IgD-negative memory B cell (primary cell): ENCODE measurements around the gene CRYBB1. TPM values are rescaled to one million over a fixed set of nuclear protein-coding genes. Genes with fewer than 3 reads are reported as not detected.

Source experiments
- H3K27ac Mint-ChIP-seq, 3 donors: one replicate each; pipeline ENCODE4 v1.8.0; 2020 to 2022; ENCODE audit warnings: mild to moderate bottlenecking in 3 of 3, mixed read lengths in 3 of 3, moderate library complexity in 1 of 3
- H3K27me3 Mint-ChIP-seq: one replicate; pipeline ENCODE4 v1.8.0; 2021; ENCODE audit warnings: mixed read lengths
- H3K36me3 Mint-ChIP-seq: one replicate; pipeline ENCODE4 v1.8.0; 2020; ENCODE audit warnings: mild to moderate bottlenecking, mixed read lengths
- H3K4me1 Mint-ChIP-seq, 3 donors: one replicate each; pipeline ENCODE4 v1.8.0; 2020 to 2022; ENCODE audit warnings: mixed read lengths in 3 of 3, mild to moderate bottlenecking in 1 of 3
- H3K4me3 Mint-ChIP-seq, 4 donors: one replicate each; pipeline ENCODE4 v1.8.0; 2020 to 2022; ENCODE audit warnings: mild to moderate bottlenecking in 4 of 4, mixed read lengths in 4 of 4, moderate library complexity in 3 of 4
- H3K9me3 Mint-ChIP-seq, 3 donors: one replicate each; pipeline ENCODE4 v1.8.0; 2020 to 2021; ENCODE audit warnings: mixed read lengths in 3 of 3, mild to moderate bottlenecking in 1 of 3
- polyA plus RNA-seq: library from polyadenylated mRNA; unstranded; fragments of 300-500 nt; fragmentation: Illumina TruSeq; gene quantifications from one replicate; pipeline ENCODE4 v1.2.3, GENCODE V29; 2021

Gene CRYBB1
- polyA plus RNA-seq, 1 donor from 2014 or later: 1.0 TPM

GRCh38 chr22:26585104-26585790 lies 32.6 kb downstream of the CRYBB1 start:
- Mint-ChIP-seq H3K9me3 (peaks cover 0 to 2% (median 0%) of the 10 kb centered on the region in 3 donors), H3K27me3 (no peaks in the 10 kb centered on the region), H3K4me3 (peak overlapping the region in 2 of 4 donors; percentile 22 to 28), H3K4me1 (peaks cover 16 to 24% (median 19%) of the 10 kb centered on the region in 3 donors), H3K36me3 (peaks cover 2% of the 10 kb centered on the region), H3K27ac (peak overlapping the region in 1 of 3 donors; percentile 52)

- H3K4me3 Mint-ChIP-seq: peak overlapping the region in 1 of 4 donors; percentile 13
- H3K27me3 Mint-ChIP-seq: no peaks in the 10 kb centered on the region
- peaks cover 0 to 2% (median 0%) of the 10 kb centered on the region in 3 donors for H3K9me3 Mint-ChIP-seq
- H3K27ac Mint-ChIP-seq: peak overlapping the region in 1 of 3 donors; percentile 67
- peaks cover 2% of the 10 kb centered on the region for H3K36me3 Mint-ChIP-seq
- H3K4me1 Mint-ChIP-seq: peaks cover 15 to 34% (median 21%) of the 10 kb centered on the region in 3 donors
Measured at GRCh38 chr22:26584010-26584409, 33.8 kb downstream of the CRYBB1 start.

- H3K9me3 Mint-ChIP-seq: no peaks in the 10 kb centered on the region
- peak overlapping the region in 1 of 3 donors; percentile 39 for H3K27ac Mint-ChIP-seq
- H3K36me3 Mint-ChIP-seq: peaks cover 2% of the 10 kb centered on the region
- no peaks in the 10 kb centered on the region for H3K27me3 Mint-ChIP-seq
- H3K4me1 Mint-ChIP-seq: peaks cover 17 to 33% (median 17%) of the 10 kb centered on the region in 3 donors
- peak overlapping the region in 1 of 4 donors; percentile 25 for H3K4me3 Mint-ChIP-seq
Measured at GRCh38 chr22:26581633-26582168, 36.1 kb downstream of the CRYBB1 start.

GRCh38 chr22:26581026-26581425 lies 36.8 kb downstream of the CRYBB1 start:
- Mint-ChIP-seq H3K9me3 (no peaks in the 10 kb centered on the region), H3K36me3 (peaks cover 3% of the 10 kb centered on the region), H3K27me3 (no peaks in the 10 kb centered on the region), H3K4me1 (peaks cover 15 to 35% (median 20%) of the 10 kb centered on the region in 3 donors), H3K4me3 (peak overlapping the region in 2 of 4 donors; percentile 23), H3K27ac (peak overlapping the region in 2 of 3 donors; percentile 22 to 39)

GRCh38 chr22:26580240-26580962 lies 37.4 kb downstream of the CRYBB1 start:
- H3K27me3 Mint-ChIP-seq: no peaks in the 10 kb centered on the region
- peaks cover 15 to 33% (median 20%) of the 10 kb centered on the region in 3 donors for H3K4me1 Mint-ChIP-seq
- H3K27ac Mint-ChIP-seq: peak overlapping the region in 2 of 3 donors; percentile 23 to 90
- H3K9me3 Mint-ChIP-seq: no peaks in the 10 kb centered on the region
- H3K4me3 Mint-ChIP-seq: peak overlapping the region in 2 of 4 donors; percentile 23 to 65
- peaks cover 3% of the 10 kb centered on the region for H3K36me3 Mint-ChIP-seq

GRCh38 chr22:26579331-26579886 lies 38.4 kb downstream of the CRYBB1 start:
- Mint-ChIP-seq H3K27me3 (no peaks in the 10 kb centered on the region), H3K27ac (peak overlapping the region; percentile 23 to 90 (median 32)), H3K4me3 (peak overlapping the region; percentile 1 to 78 (median 65)), H3K9me3 (no peaks in the 10 kb centered on the region), H3K36me3 (peaks cover 3% of the 10 kb centered on the region), H3K4me1 (peaks cover 15 to 33% (median 20%) of the 10 kb centered on the region in 3 donors)

- Mint-ChIP-seq H3K4me3 (no peak overlapping the region), H3K27me3 (no peaks in the 10 kb centered on the region), H3K4me1 (peaks cover 22 to 35% (median 28%) of the 10 kb centered on the region in 3 donors), H3K9me3 (no peaks in the 10 kb centered on the region), H3K36me3 (peaks cover 3% of the 10 kb centered on the region), H3K27ac (no peak overlapping the region)
Measured at GRCh38 chr22:26577081-26577480, 40.7 kb downstream of the CRYBB1 start.

GRCh38 chr22:26576026-26576680 lies 41.7 kb downstream of the CRYBB1 start:
- Mint-ChIP-seq H3K27me3 (no peaks in the 10 kb centered on the region), H3K27ac (no peak overlapping the region), H3K9me3 (no peaks in the 10 kb centered on the region), H3K4me3 (peak overlapping the region in 1 of 4 donors; percentile 24), H3K4me1 (peaks cover 23 to 33% (median 28%) of the 10 kb centered on the region in 3 donors), H3K36me3 (peaks cover 7% of the 10 kb centered on the region)

GRCh38 chr22:26574001-26574723 lies 43.7 kb downstream of the CRYBB1 start:
- peak overlapping the region in 1 of 4 donors; percentile 12 for H3K4me3 Mint-ChIP-seq
- peaks cover 21 to 26% (median 25%) of the 10 kb centered on the region in 3 donors for H3K4me1 Mint-ChIP-seq
- H3K27me3 Mint-ChIP-seq: no peaks in the 10 kb centered on the region
- no peaks in the 10 kb centered on the region for H3K9me3 Mint-ChIP-seq
- H3K36me3 Mint-ChIP-seq: peaks cover 7% of the 10 kb centered on the region
- H3K27ac Mint-ChIP-seq: no peak overlapping the region

GRCh38 chr22:26573026-26573662 lies 44.7 kb downstream of the CRYBB1 start:
- Mint-ChIP-seq H3K27ac (peak overlapping the region in 1 of 3 donors; percentile 63), H3K4me3 (no peak overlapping the region), H3K9me3 (no peaks in the 10 kb centered on the region), H3K27me3 (no peaks in the 10 kb centered on the region), H3K36me3 (peaks cover 7% of the 10 kb centered on the region), H3K4me1 (peaks cover 20 to 21% (median 21%) of the 10 kb centered on the region in 3 donors)

GRCh38 chr22:26570864-26571525 lies 46.8 kb downstream of the CRYBB1 start:
- H3K36me3 Mint-ChIP-seq: peaks cover 6% of the 10 kb centered on the region
- no peaks in the 10 kb centered on the region for H3K9me3 Mint-ChIP-seq
- H3K27me3 Mint-ChIP-seq: no peaks in the 10 kb centered on the region
- H3K27ac Mint-ChIP-seq: no peak overlapping the region
- H3K4me1 Mint-ChIP-seq: peaks cover 12 to 17% (median 12%) of the 10 kb centered on the region in 3 donors
- H3K4me3 Mint-ChIP-seq: no peak overlapping the region

GRCh38 chr22:26570115-26570514 lies 47.7 kb downstream of the CRYBB1 start:
- Mint-ChIP-seq H3K27ac (peak overlapping the region in 1 of 3 donors; percentile 42), H3K9me3 (no peaks in the 10 kb centered on the region), H3K27me3 (no peaks in the 10 kb centered on the region), H3K36me3 (peaks cover 6% of the 10 kb centered on the region), H3K4me3 (no peak overlapping the region), H3K4me1 (peaks cover 11 to 17% (median 12%) of the 10 kb centered on the region in 3 donors)

- no peaks in the 10 kb centered on the region for H3K9me3 Mint-ChIP-seq
- no peak overlapping the region for H3K27ac Mint-ChIP-seq
- peaks cover 6% of the 10 kb centered on the region for H3K36me3 Mint-ChIP-seq
- peaks cover 1 to 17% (median 10%) of the 10 kb centered on the region in 3 donors for H3K4me1 Mint-ChIP-seq
- H3K4me3 Mint-ChIP-seq: no peak overlapping the region
- no peaks in the 10 kb centered on the region for H3K27me3 Mint-ChIP-seq
Measured at GRCh38 chr22:26568207-26568706, 49.6 kb downstream of the CRYBB1 start.
